NCI-H187 (cell line): ENCODE results near the gene MEF2C.
"Not testable (repeated sequence)": the region's sequence is repeated elsewhere in the genome, so short reads cannot be mapped to it uniquely, and the experiment has no call there.

Experiments
- DNase-seq, 2 experiments: peaks; one replicate each; lab custom pipeline; 2025; lab: John Stamatoyannopoulos, UW

MEF2C gene

DNA sequence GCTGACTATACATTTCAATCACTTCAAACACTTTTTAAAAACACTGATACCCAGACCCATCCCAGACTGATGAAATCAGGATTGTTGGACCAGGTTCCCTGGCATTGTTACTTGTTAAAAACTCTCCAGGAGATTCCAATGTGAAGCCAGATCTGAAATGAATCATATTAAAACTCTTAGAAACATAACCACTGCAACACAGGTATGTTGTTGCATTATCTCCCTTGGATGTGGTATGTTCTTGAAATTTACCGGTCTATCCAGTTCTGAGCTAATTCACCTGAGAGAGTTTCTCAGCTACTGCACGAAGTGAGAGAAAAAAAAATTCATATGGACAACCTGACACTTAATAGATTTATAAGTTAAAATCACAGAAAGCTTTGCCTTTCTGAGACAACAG is 21.8 kb downstream of the MEF2C start:
- no peak for DNase-seq

DNA sequence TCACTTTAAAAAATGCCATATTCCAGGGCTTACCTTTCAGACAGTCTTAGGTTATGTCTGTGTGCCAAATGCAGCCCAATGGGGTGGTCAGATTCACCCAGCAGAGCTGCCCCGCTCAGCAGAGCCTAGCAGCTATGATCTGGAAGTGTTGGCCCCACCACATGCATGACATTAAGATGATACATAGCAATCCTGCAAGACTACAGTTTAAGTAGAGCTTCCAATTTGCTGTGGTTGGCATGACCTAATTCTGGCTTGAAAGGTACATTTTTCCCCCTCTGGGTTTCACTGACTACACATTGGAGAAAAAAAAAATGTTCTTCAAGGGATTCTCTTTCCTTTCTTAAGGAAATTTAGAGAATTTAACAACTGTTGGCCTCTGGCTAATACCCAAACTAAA is 22.5 kb downstream of the MEF2C start:
- DNase-seq, result no peak

DNA sequence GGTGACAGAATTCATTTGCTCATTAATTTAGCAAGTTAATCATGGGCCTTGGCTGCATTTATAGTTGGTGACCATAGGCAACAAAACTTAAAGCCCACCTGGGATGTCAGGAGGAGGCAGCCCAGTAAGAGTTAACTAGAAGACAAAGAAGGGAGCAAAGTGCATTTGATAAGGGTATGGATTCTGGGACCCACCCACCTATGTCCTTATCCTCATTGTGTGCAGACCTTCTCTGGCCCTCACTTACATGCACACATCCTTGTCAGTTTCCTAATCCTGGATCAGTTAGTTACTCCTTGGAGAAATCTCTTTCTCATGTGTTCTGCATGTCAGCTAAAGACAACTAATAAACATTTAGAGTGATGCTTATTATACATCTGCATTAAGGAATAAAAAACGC is 24.6 kb downstream of the MEF2C start:
- no peak for DNase-seq

DNA sequence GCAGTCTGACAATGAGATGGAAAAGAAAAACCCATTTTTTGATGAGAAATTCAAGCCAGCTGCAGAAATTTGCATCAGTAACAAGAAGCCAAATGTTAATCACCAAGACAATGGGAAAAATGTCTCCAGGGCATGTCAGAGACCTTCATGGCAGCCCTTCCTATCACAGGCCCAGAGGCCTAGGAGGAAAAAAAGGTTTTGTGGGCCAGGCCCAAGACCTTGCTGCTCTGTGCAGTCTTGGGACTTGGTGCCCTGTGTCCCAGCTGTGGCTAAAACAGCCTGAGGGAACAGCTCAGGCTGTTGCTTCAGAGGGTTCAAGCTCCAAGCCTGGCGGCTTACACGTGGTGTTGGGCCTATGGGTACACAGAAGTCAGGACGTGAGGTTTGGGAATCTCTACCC is 26.6 kb downstream of the MEF2C start:
- DNase-seq, result not testable (repeated sequence)

DNA sequence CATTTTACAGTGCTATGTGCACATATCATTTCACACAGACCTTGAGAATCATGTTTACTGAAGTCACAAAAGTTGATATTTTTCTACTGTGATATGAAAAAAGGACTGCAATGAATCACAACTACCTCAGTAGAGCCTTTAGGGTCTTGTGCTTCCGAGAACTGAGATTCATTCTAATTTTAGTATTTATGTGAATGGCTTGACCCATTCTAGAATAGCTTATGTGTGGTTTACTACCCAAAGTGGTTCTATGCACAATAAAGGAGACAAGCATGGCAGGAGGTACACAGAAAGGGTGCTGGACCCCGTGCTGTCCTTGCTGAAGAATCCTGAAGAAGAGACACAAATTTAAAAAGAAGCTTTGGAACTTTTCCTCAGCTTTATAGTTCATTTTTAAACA is 28.2 kb downstream of the MEF2C start:
- DNase-seq, result no peak

DNA sequence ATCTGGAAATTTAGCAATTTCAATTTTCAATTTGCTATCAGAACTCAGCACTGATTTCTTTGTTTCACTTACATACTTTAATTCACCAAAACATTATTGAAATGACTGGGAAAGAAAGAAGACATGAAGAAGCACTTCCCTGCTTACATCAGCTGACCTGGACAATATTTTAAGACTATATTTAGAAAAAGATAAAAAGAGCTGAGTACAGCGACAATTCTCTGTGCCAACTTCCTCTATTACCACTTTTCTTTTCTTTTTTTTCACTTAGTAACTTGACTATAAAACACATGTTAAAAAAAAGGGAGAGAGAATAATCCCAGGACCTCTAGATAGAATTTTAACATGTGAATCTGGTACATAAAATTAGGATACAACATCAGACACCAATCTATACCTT is 35.6 kb downstream of the MEF2C start:
- no peak for DNase-seq

DNA sequence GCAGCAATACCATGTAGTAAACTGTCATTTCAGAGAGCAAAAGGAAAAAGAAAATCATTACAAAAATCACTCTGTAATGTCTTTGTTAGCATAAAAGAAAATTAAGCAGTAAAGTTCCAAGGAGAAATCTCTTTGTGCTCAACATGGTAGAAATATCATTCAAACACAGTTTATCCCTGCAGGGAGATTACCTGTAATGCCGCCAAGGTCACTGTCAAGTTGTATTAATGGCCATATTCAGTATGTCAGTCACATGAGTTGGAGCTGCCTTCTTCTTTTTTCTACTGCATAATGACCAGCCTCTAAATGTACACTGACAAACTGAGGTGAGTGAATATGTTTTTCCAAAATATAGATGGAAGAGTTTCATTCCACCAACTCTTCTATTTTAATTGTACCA is 36.5 kb downstream of the MEF2C start:
- DNase-seq, result no peak

DNA sequence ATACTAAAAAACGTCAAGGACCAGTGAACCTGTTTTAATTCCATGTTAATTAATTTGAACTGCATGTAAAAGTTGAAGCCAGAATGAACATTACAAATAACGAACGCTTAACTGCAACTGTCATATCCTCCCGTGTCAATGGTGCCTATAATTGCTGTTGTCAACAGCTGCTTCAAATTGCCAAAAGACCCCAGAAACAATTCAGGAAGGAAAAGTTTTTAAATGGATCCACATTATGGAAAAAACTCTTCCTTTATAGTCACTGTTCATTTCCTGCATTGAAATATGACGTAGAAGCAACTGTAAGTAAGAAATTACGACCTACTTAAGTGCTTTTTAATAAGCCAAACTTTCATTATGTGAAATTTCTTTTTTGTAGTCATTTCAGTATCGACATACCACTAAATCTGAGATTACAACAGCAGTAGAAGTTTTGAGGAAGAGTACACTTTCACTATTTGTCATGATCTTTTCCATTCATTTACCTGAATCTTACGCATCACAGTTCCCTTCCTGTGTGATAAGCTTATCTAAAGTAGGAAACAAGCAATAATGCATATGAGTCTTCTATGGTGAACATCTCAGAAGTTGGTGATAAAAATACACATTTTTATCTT is 37.8 kb downstream of the MEF2C start:
- no peak for DNase-seq

DNA sequence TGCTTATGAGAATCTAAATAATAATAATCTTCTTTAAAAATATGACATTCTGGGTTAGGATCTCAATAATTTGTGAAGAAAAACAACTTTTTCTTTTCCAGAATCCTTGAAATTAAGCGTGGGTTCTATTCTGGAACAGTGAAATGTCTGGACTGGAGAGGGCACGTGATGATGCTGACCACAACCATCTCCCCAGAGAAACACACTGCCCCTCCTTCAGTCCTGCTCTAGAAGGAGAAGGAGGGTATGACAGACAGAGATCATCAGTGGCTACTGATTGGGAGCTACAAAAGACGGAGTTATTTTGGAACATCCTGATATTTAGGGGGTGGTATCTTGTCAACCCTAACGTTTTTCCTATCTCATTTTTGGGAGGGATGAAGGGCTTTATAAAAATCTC is 40.2 kb downstream of the MEF2C start:
- no peak for DNase-seq

DNA sequence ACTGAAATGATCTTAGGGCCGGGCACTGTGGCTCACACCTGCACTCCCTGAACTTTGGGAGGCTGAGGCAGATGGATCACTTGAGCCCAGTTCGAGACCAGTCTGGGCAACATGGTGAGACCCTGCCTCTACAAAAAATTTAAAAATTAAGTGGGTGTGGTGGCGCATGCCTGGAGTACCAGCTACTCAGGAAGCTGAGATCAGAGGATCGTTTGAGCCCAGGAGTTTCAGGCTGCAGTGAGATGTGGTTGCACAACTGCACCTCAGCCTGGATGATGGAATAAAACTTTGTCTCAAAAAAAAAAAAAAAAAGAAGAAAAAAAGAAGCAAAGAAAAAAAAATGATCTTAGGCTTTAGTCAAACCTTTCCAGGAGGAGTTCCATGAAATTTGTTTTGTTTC is 41.8 kb downstream of the MEF2C start:
- no peak for DNase-seq

DNA sequence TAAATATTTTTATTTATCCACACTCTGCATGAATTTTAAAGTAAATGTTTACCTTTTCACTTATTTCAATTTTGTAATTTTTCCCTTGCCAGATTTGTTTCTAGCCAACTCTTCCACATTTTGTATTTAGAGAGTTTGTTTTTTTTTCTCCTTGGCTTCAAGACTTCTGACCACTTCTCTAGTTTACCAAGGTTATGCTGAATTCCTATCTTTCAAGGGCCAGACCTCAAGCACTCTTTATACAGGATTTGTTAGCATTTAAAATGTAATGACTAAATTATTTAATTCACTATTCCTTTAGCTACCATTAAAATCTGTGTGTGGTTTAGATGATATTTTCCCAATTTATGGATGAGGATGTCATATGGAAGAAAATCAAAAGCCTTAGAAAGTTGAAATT is 42.5 kb downstream of the MEF2C start:
- DNase-seq, result no peak

DNA sequence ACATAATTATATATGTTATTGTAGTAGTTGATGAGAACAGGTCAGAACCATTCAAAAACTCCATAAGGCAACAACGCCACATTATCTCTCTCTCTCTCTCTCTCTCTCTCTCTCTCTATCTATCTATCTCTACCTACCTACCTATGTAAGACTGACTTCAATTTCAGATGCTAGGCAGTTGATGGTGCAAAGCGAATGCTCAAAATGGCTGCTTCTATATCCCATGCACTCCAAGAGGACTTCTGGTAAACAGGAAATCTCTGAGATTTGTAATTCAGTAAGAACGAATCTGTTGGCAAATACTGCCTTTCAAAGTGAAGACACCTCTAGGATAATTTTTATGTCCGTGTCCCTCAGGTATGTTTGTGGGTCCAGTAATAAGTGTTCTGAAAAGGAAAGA is 43.7 kb downstream of the MEF2C start:
- no peak for DNase-seq

DNA sequence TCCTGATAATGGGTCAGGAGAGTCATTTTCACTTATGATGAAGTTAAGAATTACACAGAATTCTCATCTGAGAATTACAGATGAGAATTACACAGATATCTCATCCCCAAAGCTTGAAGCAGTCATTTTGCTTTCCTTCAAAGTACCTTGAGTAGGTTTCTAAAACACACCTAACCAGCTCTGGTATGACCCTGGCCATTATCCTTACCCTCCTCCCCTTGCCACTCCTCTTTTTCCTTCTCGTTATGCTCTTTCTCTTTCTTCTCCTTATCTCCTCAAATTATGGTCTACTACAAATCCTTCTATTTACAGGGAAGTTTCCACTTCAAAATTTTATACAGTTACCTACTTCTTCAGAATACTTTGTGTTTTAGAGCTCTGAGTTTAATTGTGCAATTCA is 44.5 kb downstream of the MEF2C start:
- no peak for DNase-seq

DNA sequence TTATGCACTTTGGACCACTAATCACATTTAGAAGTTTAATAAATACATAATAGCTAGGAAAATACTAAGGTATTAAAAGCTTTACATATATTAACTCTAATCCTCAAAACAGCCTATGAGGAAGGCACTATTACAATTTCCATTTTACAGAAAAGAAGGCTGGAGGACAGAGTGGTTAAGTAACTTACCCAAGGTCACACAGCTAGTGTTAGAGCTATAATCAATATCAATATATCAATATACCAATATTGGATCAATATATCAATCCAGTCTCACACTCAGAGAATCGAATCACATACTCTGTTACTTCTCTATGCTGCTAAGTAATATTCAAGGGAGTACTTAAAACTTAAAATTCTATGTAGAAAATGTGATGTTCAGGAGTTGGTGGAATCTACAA is 45.2 kb downstream of the MEF2C start:
- DNase-seq, result no peak

DNA sequence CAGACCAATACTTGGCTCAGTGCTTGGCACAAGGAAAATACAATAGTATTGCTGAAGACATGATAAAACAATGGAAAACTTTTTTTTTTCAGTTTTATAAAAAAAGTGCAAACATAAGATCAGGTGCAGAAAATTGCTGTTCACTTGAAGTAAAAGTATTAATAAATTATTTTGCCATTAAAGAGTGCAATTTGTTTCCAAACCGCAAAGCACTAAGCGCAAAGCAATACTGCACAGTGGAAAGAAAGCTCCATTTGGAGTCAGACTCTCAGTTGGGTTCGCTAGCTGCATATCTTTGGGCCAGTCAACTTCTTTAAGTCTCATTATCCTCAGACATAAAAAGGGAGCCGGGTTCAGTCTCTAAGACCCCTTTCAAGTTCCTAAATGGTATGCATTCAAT is 45.8 kb downstream of the MEF2C start:
- DNase-seq, result no peak

DNA sequence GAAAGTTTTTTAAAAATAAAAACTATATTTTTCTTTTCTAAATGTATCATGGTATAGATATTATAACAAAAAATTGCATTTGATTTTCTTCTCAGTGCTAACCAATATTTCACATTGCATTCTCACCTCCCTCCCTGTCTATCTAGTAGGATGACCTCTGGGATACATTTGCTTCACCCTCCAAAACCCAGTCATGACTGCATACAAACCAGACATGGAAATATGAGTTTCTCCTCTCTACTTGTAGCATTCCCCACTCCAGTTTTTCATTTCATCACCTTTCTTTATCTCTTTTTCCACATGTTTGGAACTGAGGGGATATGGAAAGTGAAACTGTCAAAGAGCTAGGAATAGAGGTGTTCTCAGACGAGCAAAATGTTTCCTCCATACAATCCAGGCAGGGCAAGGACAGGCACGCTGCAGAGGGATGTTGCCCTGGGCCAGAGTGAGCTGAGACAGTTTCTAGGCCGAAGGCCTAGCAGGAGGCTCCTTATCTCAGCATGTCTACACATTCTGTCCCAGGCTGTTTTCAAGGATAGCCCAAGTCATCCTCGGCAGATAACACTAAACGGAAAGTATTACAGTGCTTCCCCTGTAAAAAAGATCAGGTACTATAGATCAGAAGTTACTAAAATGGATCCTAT is 46.7 kb downstream of the MEF2C start:
- DNase-seq, result no peak

DNA sequence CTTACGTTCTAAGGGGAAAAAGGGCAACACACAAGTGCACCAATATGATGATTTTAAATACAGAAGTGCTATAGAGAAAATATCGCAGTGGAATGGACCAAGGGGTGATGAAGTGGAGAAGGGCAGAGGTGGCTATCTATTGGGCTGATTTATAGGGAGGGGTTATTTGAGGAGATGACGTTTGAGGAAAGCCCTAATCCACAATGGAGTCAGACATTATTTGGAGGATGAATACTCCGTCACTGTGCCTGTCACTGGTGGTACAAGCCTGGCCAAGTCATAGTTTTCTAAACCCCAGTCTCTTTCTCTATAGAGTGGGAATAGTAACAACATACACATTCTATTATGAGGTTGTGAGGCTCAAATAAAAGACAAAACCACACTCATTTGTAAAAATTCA is 48.5 kb downstream of the MEF2C start:
- no peak for DNase-seq

DNA sequence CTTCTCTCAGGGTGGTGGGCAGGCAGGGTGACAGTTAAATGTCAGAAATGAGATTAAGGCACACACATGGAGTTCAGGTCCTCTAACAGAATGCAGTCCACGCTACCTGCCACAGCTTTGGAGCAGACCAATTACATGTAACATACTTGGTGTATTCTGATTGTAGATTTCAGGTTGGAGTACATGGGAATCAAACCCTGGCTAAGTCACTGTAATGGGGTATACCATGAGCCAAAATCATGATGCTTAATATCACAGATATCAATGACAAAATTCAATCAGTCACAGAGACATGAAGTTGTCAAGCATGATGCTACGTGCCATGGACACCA is 48.9 kb downstream of the MEF2C start:
- no peak for DNase-seq

DNA sequence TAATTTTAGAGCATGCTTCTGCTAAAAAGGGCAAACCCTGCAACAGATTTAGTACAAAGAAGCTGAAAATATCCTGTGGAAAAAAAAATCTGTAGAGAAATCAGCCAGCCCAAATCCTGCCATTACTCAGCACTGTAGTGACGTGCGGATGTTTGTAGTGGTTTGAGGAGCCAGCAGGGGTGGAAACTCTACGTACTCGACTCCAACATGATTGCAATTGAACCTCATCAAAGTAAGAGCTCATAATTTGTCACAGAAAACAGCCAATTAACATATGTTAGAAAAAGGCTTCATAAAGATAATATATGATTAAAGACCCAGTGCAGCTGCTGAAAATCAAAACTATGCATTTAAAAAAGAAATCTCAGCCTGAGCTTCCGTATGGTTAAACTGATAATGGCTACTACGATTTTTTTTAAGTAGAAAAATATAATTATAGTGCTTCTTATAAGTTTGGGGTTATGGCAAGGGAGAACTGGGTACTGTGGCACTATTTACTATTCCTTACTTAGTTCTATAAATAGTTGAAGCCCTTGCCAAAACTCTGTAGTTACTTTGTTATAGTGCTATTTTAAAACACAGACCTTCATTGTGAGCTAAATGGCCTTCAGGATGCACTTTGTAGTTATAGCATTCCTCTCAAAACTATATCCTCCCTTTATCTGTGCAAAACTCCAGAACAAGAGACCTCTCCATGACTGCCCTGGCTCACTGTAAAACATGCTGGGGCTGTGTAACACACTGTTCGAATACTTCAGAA is 49.4 kb downstream of the MEF2C start:
- no peak for DNase-seq

DNA sequence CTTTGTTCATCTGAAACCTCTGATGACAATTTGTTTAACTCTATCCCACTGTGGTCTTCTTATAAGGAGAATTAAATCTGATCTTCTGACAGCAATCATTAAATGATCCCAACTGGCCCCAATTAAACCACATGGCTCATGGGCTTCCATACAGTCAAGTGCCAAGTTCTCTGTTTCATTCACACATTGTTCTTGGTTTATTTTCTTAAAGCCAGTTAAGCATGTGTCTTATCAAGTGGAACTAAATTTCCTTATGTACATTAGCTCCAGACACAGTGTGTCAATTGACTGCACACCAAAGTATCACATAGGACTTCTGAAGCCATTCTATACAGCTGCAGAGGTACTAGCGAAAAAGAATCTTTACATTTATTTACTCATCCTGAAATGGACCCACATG is 51.2 kb downstream of the MEF2C start:
- DNase-seq, result no peak

DNA sequence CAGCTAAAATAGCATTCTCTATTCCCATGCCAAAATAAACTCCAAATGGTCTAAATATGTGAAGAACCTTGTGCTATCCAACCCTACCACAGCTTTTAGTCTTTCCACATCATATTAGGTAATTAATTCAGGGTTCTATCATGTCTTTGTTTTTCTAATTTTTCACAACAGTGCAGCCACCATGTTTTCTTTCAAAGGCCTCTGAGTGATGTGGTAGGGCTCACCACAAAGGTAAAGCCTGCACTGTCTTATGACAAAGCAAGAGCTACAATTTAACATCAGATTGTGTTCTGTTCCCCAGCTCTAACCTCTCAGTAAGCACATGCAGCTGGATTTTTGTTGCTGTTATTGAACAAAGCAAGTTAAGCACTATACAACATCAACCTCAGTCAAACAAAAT is 52.4 kb downstream of the MEF2C start:
- DNase-seq, result no peak

DNA sequence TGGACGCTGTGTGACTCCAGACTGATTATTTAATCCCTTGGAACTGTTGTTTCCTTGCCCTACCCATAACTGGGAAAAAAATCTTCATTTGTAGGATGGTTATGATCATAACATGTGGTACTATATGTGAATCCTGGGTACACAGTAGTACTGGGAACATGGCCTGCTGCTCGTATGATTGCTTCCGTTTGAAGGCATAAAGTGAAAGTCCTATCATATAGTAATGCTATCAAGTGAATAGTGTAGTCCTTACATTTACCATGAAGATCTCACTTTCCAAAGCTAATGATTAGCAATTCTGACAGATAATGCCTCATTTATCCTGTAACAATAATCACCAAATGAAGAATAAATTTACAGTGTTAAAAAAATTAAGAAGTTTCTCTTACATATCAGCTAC is 53.2 kb downstream of the MEF2C start:
- no peak for DNase-seq

DNA sequence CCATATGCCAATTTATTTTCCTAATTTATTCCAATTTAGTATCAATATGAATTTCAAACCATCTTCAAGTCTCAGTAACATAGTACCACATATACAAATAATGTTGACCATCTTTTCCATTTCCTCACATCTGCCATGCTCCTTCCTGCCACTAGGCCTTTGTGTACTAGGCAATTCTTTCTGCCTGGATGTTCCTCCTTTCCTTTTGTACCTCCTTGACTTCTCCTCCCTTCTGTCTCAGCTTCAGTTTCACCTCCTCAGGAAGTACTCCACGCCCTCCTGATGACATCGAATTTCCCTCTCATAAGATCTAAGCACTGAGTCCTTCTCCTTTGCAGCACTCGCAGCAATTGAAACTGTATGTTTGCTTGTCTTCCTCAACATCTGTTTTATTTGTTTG is 53.9 kb downstream of the MEF2C start:
- no peak for DNase-seq

DNA sequence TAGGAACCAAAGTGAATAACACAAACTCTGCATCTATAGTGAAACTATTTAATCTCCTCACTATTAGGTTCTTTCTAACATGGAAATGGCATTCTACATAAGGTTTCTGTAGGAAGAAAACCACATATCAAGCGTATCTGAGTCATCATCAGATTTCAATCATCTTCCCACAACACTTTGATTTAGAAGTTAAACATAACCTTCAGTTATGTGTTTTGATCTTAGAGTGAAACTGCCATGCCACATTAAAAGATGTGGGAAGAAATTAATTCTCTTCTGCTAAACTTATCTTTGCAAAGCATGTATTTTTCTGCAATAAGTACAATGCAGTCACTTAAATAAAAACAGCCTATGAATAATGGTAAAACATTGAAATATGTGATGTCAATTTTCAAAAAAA is 55.0 kb downstream of the MEF2C start:
- no peak for DNase-seq
